ENCODE measurements around the gene FOXF1.

Gene FOXF1

DNA sequence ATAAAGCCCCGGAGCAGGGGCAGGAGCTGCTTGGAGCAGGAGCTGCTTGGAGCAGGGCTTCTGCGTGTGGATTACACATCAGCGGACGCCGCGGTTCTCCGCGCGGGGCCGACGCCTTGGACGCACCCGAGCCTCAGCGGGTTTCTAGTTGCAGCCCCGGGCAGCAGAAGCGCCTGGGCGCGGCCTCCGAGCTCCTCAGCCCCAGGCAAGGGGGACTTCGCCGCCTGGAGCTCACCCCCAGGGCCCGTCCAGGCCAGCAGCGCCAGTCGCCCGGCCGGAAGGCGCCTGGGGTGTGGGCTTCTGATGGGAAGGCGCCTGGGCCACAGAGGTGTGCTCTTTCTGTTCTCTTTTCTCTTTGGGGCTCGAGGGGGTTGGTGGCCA, 6.3 kb downstream of the FOXF1 start:
- no peaks in the 10 kb centered on the region for H3K36me3 Mint-ChIP-seq (ENCODE audit: low read depth)
- TF ChIP-seq, protein P1, sequence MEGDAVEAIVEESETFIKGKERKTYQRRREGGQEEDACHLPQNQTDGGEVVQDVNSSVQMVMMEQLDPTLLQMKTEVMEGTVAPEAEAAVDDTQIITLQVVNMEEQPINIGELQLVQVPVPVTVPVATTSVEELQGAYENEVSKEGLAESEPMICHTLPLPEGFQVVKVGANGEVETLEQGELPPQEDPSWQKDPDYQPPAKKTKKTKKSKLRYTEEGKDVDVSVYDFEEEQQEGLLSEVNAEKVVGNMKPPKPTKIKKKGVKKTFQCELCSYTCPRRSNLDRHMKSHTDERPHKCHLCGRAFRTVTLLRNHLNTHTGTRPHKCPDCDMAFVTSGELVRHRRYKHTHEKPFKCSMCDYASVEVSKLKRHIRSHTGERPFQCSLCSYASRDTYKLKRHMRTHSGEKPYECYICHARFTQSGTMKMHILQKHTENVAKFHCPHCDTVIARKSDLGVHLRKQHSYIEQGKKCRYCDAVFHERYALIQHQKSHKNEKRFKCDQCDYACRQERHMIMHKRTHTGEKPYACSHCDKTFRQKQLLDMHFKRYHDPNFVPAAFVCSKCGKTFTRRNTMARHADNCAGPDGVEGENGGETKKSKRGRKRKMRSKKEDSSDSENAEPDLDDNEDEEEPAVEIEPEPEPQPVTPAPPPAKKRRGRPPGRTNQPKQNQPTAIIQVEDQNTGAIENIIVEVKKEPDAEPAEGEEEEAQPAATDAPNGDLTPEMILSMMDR (IDR thresholded peaks at IDR 0.05): no peak
- no peak for DNase-seq
- H3K27ac Mint-ChIP-seq: no peak overlapping the region
- H3K4me1 Mint-ChIP-seq: peaks cover 32% of the 10 kb centered on the region
- peak overlapping the region; percentile 66 for H3K4me3 Mint-ChIP-seq
- peaks cover 96% of the 10 kb centered on the region for H3K27me3 Mint-ChIP-seq (ENCODE audit: low read depth, poor library complexity)
- H3K9me3 Mint-ChIP-seq: no peaks in the 10 kb centered on the region

DNA sequence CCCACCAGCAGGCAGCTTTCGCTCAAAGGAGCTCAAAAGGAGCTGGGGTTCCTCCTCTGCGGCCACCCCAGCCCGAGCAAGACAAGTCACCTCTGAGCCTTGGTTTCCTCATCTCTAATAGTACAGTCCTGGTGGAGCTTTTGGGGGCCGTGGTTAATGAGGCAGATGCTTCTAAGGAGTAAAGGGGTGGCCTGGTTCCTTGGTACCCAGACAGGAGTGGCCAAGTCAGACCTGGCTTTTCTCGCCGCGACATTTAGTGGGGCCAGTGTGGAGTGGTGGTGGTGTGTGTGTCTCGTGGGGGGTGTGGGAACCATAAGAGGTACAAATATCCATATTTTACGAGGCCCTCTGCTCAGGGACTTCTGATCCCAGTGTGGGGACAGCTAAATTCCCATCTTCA, 6.7 kb downstream of the FOXF1 start:
- Mint-ChIP-seq H3K4me1 (peaks cover 30% of the 10 kb centered on the region), H3K27ac (no peak overlapping the region), H3K36me3 (ENCODE audit: low read depth) (no peaks in the 10 kb centered on the region), H3K9me3 (no peaks in the 10 kb centered on the region), H3K4me3 (peak overlapping the region; percentile 36), H3K27me3 (ENCODE audit: low read depth, poor library complexity) (peaks cover 95% of the 10 kb centered on the region)
- TF ChIP-seq, protein P1 (IDR thresholded peaks at IDR 0.05): no peak
- no peak for DNase-seq

GRCh38 chr16:86517652-86518258, 7.4 kb downstream of the FOXF1 start:
- H3K4me1 Mint-ChIP-seq: peaks cover 30% of the 10 kb centered on the region
- TF ChIP-seq, protein P1 (IDR thresholded peaks at IDR 0.05): peak; percentile 69
- DNase-seq: peak; percentile 80
- H3K9me3 Mint-ChIP-seq: no peaks in the 10 kb centered on the region
- H3K36me3 Mint-ChIP-seq (ENCODE audit: low read depth): no peaks in the 10 kb centered on the region
- no peak overlapping the region for H3K4me3 Mint-ChIP-seq
- H3K27ac Mint-ChIP-seq: no peak overlapping the region
- H3K27me3 Mint-ChIP-seq (ENCODE audit: low read depth, poor library complexity): peaks cover 90% of the 10 kb centered on the region

DNA sequence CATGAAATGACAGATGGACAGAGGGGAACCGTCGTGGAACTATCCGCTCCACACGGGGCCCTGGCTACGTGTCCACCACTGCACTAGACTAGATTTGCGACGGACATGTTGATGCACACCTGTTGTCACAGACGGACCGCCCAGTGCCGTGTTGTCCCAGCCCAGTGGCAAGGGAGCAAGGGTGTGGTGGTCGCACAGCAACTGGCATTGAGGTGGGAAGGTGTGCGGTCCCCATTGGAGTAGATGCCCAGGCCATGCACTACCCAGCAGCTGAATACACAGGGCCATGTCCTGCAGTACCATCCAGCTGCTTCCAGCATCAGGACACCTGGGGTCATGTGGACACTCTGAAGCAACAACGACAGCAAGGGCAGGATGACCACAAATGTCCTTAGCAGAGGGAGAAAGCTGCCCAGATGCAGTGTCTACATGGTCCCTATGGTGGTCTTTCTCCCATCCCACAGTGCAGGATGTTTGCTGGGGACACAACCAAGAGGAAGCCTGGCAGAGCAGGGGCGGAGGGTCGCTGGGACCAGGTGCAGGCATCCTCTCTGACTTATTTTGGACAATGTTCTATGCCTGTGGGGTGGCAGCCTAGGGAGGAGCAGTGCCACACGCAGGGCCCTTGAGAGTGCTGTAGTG, 8.8 kb downstream of the FOXF1 start:
- H3K27ac Mint-ChIP-seq: no peak overlapping the region
- no peak for DNase-seq
- H3K27me3 Mint-ChIP-seq (ENCODE audit: low read depth, poor library complexity): peaks cover 85% of the 10 kb centered on the region
- H3K4me1 Mint-ChIP-seq: peaks cover 24% of the 10 kb centered on the region
- no peaks in the 10 kb centered on the region for H3K9me3 Mint-ChIP-seq
- H3K36me3 Mint-ChIP-seq (ENCODE audit: low read depth): no peaks in the 10 kb centered on the region
- no peak overlapping the region for H3K4me3 Mint-ChIP-seq
- TF ChIP-seq, protein P1 (IDR thresholded peaks at IDR 0.05): no peak

DNA sequence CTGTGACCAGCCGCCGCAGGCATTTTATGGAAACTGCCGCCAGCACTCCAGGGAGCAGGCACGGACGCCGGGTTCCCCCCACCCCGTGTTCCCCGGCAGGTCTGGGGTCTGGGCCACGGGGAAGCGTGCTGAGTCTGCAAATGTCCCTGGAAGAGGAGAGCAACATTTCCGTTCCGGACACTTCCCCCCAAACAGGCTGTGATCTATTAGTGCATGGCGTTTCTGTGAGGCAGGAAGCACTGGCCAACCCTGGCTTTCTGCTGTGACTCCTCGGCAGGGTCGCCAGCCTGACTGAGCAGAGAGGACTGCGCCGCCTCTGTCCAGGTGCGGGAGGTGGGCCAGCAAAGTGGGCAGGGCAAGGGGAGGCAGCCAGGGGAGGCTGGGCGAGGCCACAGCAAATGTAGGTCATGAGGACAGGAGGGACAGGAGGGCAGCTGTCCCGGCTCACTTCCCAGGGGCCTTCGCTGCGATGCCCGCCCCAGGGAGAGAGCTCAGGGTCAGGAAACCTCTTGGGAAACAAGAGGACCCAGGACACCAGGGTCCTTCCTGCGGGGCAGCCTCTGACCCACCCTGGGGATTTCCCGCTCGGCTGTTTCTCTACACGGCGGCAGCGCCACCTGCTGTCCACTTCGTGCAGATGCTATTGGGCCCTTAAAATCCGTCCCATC, 9.5 kb downstream of the FOXF1 start:
- H3K4me3 Mint-ChIP-seq: no peak overlapping the region
- no peaks in the 10 kb centered on the region for H3K36me3 Mint-ChIP-seq (ENCODE audit: low read depth)
- H3K27ac Mint-ChIP-seq: no peak overlapping the region
- peaks cover 23% of the 10 kb centered on the region for H3K4me1 Mint-ChIP-seq
- peaks cover 78% of the 10 kb centered on the region for H3K27me3 Mint-ChIP-seq (ENCODE audit: low read depth, poor library complexity)
- TF ChIP-seq, protein P1 (IDR thresholded peaks at IDR 0.05): peak; percentile 93
- H3K9me3 Mint-ChIP-seq: no peaks in the 10 kb centered on the region
- DNase-seq: peak; percentile 81
